ENCODE measurements around the gene ASS1. TPM values are rescaled to one million over a fixed set of nuclear protein-coding genes. Genes with fewer than 3 reads are reported as not detected.
"Not testable (repeated sequence)": the region's sequence is repeated elsewhere in the genome, so short reads cannot be mapped to it uniquely, and the experiment has no call there.

ASS1 gene
- total RNA-seq, 1 donor from 2014 or later: 96.0 TPM

GRCh38 chr9:130400870-130401269 is 43.9 kb upstream of the ASS1 start:
- no peaks in the 10 kb centered on the region for H3K36me3 ChIP-seq
- H3K27me3 ChIP-seq: no peaks in the 10 kb centered on the region
- no peaks in the 10 kb centered on the region for H3K9me3 ChIP-seq
- intact Hi-C loops (cut with DNase I): no loop called here
- H3K4me1 ChIP-seq: no peaks in the 10 kb centered on the region
- H3K27ac ChIP-seq: no peak overlapping the region
- no peak overlapping the region for H3K4me3 ChIP-seq
- no peak for ATAC-seq
- DNase-seq: no peak
- TF ChIP-seq CTCF (IDR thresholded peaks at IDR 0.05): no peak

- H3K9me3 ChIP-seq; H3K27ac ChIP-seq; H3K27me3 ChIP-seq; DNase-seq; intact Hi-C loops (cut with DNase I); H3K4me1 ChIP-seq; H3K36me3 ChIP-seq; H3K4me3 ChIP-seq; ATAC-seq: not testable (repeated sequence)
Observed at GRCh38 chr9:130401742-130402141, 43.0 kb upstream of the ASS1 start.

GRCh38 chr9:130402243-130402642 is 42.5 kb upstream of the ASS1 start:
- H3K27me3 ChIP-seq: no peaks in the 10 kb centered on the region
- ATAC-seq: no peak
- no peak for DNase-seq
- no peaks in the 10 kb centered on the region for H3K4me1 ChIP-seq
- no peak overlapping the region for H3K27ac ChIP-seq
- no peaks in the 10 kb centered on the region for H3K36me3 ChIP-seq
- no peak for TF ChIP-seq CTCF (IDR thresholded peaks at IDR 0.05)
- H3K4me3 ChIP-seq: no peak overlapping the region
- intact Hi-C loops (cut with DNase I): no loop called here
- H3K9me3 ChIP-seq: no peaks in the 10 kb centered on the region

- intact Hi-C loops (cut with DNase I): no loop called here
- ATAC-seq (no peak), DNase-seq (no peak)
- no peaks in the 10 kb centered on the region for H3K9me3 ChIP-seq
- no peaks in the 10 kb centered on the region for H3K27me3 ChIP-seq
- no peak overlapping the region for H3K4me3 ChIP-seq
- no peak for TF ChIP-seq CTCF (IDR thresholded peaks at IDR 0.05)
- no peaks in the 10 kb centered on the region for H3K4me1 ChIP-seq
- no peaks in the 10 kb centered on the region for H3K36me3 ChIP-seq
- H3K27ac ChIP-seq: no peak overlapping the region
Observed at GRCh38 chr9:130402645-130403440, 41.9 kb upstream of the ASS1 start.

- TF ChIP-seq CTCF (IDR thresholded peaks at IDR 0.05): no peak
- no peak overlapping the region for H3K27ac ChIP-seq
- H3K36me3 ChIP-seq: no peaks in the 10 kb centered on the region
- intact Hi-C loops (cut with DNase I): no loop called here
- no peak for ATAC-seq
- no peak overlapping the region for H3K4me3 ChIP-seq
- H3K27me3 ChIP-seq: no peaks in the 10 kb centered on the region
- H3K4me1 ChIP-seq: no peaks in the 10 kb centered on the region
- H3K9me3 ChIP-seq: no peaks in the 10 kb centered on the region
- no peak for DNase-seq
Observed at GRCh38 chr9:130405657-130406257, 39.0 kb upstream of the ASS1 start.

GRCh38 chr9:130406278-130406895 is 38.4 kb upstream of the ASS1 start:
- ATAC-seq (no peak), DNase-seq (no peak)
- no peaks in the 10 kb centered on the region for H3K27me3 ChIP-seq
- no peaks in the 10 kb centered on the region for H3K4me1 ChIP-seq
- H3K9me3 ChIP-seq: no peaks in the 10 kb centered on the region
- TF ChIP-seq CTCF (IDR thresholded peaks at IDR 0.05): no peak
- intact Hi-C loops (cut with DNase I): no loop called here
- H3K4me3 ChIP-seq: no peak overlapping the region
- no peaks in the 10 kb centered on the region for H3K36me3 ChIP-seq
- H3K27ac ChIP-seq: no peak overlapping the region
